Kasumi-1 (cell line): ENCODE results near the gene STAU1.
"Not testable (repeated sequence)": the region's sequence is repeated elsewhere in the genome, so short reads cannot be mapped to it uniquely, and the experiment has no call there.

ENCODE experiments used
- DNase-seq, 2 experiments: peaks; one replicate each; lab custom pipeline; 2025; lab: John Stamatoyannopoulos, UW

Gene STAU1

GRCh38 chr20:49203746-49204145 lies 15.6 kb upstream of the STAU1 start:
- DNase-seq: no peak

- DNase-seq: no peak
Measured at GRCh38 chr20:49203011-49203410, 14.9 kb upstream of the STAU1 start.

- DNase-seq: no peak
Measured at GRCh38 chr20:49199729-49200293, 11.7 kb upstream of the STAU1 start.

GRCh38 chr20:49192944-49193518 lies 4.9 kb upstream of the STAU1 start:
- not testable (repeated sequence) for DNase-seq

- DNase-seq: peak; percentile 36 to 38
Measured at GRCh38 chr20:49187330-49187850, 744 bp downstream of the STAU1 start.

- DNase-seq: peak; percentile 74 to 79
Measured at GRCh38 chr20:49186535-49187329, 1.4 kb downstream of the STAU1 start.

DNA sequence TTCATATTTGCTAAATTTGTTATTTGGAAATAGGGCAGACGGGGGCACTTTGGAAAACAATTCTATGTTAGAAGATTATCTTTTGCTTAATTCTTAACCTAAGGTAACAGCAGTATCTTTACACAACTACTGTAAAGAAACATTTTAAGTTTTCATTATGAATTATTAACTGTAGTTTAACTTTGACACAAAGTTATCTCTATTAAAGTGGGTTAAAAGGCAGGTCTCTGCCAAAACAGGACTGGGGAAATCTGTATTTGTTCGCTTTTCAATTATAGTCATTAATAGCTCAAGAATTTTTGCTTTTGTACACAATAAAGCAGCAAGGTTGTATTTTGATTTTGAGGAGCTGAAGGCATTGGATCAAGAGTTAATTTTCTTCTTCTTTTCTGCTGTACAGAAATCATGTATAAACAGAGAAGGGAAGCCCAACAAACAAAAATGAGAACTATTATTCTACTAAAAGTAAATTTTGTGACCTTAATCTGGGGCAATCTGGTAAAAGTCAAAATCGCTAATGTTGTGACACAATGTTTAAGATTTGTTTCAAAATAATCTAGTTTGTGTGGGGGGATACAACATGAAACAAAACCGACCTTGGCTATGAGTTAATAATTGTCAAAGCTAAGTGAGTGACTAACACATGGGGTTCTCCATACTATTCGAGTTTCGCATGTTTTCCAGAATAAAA lies 2.9 kb downstream of the STAU1 start:
- no peak for DNase-seq

DNA sequence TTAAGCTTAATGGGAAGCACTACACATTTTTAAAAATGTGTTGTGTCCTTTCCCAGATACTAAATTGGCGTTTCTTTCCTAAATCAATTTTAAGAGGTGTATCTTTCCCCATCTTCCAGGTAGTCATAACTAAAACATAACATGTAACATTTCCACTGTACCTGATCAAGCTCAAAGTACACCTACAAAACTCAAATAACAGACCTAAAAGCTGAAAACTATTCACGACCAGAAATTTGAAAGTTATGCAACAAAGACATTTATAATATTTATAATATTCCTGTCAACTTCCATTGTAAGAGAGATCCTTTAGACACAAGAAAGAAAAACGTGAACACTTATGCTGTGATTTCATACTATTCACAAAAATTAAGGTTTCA lies 3.5 kb downstream of the STAU1 start:
- no peak for DNase-seq

DNA sequence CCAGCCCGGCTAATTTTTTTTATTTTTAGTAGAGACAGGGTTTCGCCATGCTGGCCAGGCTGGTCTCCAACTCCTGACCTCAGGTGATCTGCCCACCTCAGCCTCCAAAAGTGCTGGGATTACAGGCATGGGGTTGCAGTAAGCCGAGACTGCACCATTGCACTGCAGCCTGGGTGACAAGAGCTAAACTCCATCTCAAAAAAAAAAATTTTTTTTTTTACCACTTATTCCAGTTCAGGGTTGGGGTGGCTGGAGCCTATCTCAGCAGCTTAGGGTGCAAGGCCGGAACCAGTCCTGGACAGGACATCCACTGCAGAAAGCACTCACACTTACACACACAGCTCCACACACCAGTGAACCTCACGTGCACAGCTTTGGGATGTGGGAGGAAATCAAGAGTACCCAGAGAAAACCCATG lies 4.0 kb downstream of the STAU1 start:
- not testable (repeated sequence) for DNase-seq

DNA sequence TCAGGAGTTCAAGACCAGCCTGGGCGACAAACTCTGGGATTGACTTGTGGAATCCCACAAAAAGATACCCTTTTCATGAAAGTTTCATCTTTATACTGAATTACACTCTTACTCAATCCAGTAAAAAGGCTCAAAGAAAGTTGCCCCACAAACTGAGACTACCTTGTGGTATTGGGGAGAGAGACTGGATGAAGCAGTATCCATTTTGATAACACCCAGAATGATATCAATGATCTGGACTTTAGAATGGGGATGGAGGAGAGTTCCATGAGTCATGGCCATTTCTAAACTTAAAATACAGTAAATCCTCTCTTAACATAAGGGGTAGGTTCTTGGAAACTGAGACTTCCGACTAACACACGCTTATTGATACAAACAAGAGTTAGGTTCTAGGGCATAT lies 4.7 kb downstream of the STAU1 start:
- no peak for DNase-seq

DNA sequence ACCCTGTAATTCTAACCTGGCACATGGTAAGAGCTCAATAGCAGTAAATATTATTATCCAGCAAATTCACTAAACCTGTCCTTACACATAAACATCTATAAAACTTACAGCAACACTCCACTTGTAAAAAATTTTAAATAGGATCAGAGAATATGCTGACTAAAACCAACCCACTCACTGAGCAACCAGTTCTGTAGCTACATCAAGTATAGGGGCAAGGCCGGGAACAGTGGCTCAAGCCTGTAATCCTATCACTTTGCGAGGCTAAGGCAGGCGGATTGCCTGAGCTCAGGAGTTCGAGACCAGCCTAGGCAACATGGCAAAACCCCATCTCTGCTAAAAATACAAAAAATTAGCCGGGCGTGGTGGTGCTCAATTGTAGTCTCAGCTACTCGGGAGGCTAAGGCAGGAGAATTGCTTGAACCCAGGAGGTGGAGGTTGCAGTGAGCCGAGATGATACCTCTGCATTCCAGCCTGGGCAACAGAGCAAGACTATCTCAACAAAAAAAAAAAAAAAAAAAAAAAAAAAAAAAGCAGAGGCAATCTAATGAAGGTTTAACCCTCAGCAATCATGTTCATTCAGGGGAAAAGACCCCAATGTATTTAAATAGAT lies 6.8 kb downstream of the STAU1 start:
- no peak for DNase-seq

DNA sequence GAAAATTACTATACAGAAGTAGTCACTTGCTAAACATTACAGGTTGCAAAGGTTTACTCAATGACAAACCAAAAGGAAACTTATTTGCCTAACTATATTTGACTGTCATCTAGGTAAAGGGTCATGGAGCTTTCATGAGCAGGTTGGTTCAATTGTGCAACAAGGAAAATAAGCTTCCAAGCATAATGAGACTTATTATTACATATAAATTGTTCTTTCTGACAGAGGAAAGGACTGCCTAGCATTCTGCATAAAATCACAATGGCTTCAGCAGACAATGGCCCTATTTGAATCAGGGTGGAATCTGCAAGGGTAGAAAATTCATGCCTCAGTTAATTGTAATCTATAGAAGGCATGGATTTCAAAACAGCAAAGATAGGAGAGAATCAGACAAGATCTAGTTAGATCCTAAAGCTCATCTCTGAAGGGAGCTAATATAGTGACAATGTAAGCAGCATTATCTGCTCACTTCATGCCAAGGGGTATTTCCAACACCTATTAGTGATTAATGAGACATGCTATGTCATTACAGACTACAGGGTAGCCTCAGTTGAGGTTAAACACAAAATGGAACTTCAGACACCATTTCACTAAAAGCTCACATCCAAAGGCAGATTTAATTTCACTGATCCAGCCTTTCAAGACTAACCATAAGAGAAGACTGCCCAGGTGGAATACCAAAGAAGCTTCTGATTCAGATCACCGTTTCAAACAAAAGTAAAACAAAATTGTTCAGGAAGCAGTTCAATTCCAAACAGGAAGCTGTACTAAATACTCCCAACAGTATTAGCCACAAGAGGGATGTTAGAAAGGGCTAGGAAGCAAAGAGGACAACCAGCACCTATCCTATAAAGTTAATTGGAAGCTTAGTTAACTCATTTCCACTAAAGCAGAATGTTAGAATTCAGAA lies 8.5 kb downstream of the STAU1 start:
- peak in 1 of 2 experiments; percentile 8 for DNase-seq

GRCh38 chr20:49174183-49174582 lies 14.0 kb downstream of the STAU1 start:
- no peak for DNase-seq

DNA sequence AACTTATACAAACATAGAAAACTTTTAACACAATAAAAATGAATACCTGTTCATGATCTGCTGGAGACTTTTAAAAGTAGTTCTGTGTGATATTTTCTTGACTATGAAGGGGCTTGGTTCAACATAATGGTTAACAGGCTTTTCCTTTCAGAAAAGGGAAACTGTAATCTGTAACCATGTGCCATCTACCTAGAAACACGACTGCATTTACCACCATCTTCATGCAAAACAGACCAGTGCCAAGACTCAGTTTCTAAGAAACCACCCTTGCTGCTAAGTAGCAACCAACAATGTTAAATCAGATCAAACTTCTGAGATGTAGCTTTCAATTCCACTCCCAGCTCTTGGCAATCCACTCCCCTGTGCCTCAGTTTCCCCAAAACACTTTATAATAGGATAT lies 15.7 kb downstream of the STAU1 start:
- no peak for DNase-seq

DNA sequence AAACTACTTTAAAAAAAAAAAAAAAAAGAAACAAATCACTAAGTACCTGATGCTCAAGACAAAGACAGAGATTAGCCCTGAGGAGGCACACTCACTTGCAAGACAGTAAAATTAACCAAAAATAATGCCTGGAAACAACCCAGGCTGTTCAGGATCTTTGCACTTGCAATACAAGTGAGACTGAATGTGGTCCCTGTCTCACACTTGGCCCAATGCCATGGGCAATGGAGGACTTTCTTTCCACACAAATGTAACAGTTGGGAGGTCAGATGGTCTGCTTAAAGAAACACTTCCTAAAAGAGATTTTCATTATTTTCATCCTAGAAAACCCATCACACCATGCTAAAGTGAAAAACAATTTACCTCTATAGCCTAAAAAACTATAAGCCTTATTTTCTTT lies 16.2 kb downstream of the STAU1 start:
- DNase-seq: no peak

DNA sequence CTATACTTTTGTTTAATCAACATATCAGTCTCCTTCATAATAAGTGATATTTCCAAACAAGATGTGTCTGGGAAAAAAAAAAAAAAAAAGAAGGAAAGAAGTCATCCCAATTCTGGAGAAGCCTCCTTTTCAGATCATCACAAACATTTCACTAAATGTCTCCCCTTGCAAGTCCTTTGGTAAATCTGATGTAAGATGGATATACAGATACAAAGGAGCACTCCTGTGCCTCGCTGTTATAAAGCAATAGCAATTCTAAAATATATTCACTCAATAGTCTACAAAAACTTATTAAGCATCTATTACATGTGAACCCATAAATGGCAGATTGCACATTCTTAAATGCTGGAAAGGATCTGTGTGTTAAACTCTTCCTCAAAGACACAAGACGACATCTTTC lies 17.4 kb downstream of the STAU1 start:
- no peak for DNase-seq

- no peak for DNase-seq
Measured at GRCh38 chr20:49169547-49169946, 18.6 kb downstream of the STAU1 start.

- DNase-seq: not testable (repeated sequence)
Measured at GRCh38 chr20:49168864-49169263, 19.3 kb downstream of the STAU1 start.

DNA sequence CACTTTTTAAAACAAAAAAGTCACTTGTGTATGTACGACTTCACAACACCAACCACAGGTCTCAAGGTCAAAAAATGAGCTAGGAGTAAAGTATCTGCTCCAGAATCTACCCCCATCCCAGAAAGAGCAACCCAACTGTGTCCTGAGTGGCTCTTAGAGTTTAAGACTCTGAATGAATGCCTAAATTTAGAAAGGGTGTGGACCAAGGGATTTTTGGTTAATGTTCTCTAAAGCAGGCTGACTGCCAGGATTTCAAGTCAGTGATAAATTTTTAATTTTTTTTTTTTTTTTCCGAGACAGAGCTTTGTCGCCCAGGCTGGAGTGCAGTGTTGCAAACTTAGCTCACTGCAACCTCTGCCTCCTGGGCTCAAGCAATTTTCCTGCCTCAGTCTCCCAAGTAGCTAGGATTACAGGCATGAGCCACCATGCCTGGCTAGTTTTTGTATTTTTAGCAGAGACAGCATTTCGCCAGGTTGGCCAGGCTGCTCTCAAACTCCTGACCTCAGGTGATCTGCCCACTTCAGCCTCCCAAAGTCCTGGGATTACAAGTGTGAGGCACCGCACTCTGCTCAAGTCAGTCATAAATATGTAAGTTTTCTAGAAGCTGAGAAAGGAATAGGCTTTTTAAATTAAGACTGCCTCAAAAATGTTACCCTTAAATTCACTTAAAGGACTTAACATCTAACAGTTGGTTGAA lies 20.2 kb downstream of the STAU1 start:
- no peak for DNase-seq
